HFF-Myc (cell line): ENCODE results near the gene KL.

Experiments used
- DNase-seq: peaks from one replicate; pipeline ENCODE4 v3.0.0-alpha.2; 2011; ENCODE audit warnings: low read depth; ENCODE audit errors: extremely low read depth
- H3K4me3 ChIP-seq: replicated peaks from 2 replicates; pipeline ENCODE4 v1.5.1; 2011; ENCODE audit warnings: low read depth, mild to moderate bottlenecking, control low read depth, low read length
- CTCF ChIP-seq: IDR thresholded peaks from 2 replicates; pipeline ENCODE4 v1.5.1; 2012; ENCODE audit warnings: mild to moderate bottlenecking, low read depth, low read length, control low read depth; ENCODE audit errors: missing control alignments

The KL gene

DNA sequence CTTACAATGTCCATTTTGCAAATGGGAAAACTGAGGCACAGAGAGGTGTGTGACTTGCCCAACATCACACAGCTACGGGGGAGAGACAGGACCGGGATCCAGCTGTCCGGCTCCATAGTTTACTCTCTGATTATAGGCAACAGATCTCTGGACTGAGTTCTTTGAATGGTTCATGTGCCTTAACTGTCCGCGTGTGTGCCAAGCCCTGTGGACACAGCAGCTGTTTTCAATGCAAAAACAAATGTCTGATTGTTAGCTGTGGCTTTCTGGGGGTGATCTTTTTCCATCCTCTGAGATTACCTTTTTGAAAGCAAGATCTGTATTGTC, 94.1 kb downstream of the KL start:
- DNase-seq = no peak
- no peak for TF ChIP-seq CTCF
- no peak overlapping the region for H3K4me3 ChIP-seq

GRCh38 chr13:33110713-33111413, 94.6 kb downstream of the KL start:
- no peak overlapping the region for H3K4me3 ChIP-seq
- TF ChIP-seq CTCF = no peak

DNA sequence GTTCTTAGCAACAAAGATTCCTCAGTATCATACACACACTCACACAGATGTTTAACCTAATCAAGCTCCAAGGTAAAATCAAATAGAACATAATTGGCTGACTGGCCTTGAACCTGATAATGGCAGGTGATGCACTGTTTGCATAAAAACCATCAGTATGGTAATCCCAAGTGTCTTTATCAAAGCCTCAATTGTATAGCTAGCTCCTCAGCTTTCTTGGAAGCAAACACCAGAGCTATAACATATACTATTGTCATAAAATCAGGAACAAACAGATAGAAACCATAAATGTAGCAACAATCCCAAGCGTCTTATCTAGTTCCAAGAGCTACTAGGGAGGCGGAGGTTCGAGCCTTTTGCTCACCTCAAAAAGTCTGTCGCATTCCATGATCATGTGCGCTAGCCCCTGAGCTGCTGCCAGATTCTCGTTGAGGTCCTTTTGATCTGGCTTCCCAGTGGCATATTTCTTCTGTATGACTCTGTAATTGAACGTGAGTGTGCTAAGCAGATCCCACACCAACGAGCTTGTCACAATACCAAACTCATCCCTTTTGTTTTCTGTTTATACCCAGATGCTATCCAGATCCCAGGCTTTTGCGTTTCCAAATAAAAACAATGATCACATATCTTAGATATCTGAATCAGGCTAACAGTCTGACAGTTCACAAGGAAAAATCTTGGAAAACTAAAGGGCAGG, 95.3 kb downstream of the KL start:
- H3K4me3 ChIP-seq = no peak overlapping the region
- no peak for TF ChIP-seq CTCF
- DNase-seq = no peak

More at GRCh38 chr13:33110713-33111413, 94.6 kb downstream of the KL start:
- DNase-seq = no peak

- TF ChIP-seq CTCF = no peak
- no peak overlapping the region for H3K4me3 ChIP-seq
- no peak for DNase-seq
Observed at GRCh38 chr13:33112766-33113165, 96.5 kb downstream of the KL start.

DNA sequence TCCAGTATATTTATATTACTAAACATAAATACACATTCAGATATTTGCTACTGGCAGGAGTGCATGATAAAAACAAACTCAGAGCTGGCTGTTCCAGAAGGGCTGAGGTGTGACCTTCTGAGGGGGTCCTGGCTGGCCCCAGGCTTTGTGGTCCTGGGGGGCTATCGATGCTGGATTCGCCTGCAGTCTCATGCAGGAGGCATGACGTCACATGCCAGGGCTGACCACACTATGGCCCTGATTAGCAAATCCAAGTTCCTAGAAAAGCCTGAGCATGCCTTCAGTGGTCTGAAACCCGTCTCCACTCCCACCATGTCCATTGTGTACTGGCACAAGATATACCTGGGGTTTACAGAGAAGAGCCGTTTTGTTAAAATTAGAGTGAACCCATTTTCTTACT, 97.9 kb downstream of the KL start:
- no peak overlapping the region for H3K4me3 ChIP-seq
- no peak for TF ChIP-seq CTCF
- DNase-seq = no peak

GRCh38 chr13:33115274-33115673, 99.1 kb downstream of the KL start:
- no peak for DNase-seq
- TF ChIP-seq CTCF = no peak
- no peak overlapping the region for H3K4me3 ChIP-seq
